Esophagus muscularis mucosa (tissue), 3 donors: ENCODE data around the gene PNPLA6.

ENCODE experiments used
- CTCF ChIP-seq, 3 experiments: fragments of 200-600 bp in 2 of 3; fragments of 450-650 bp in 1 of 3; sonication (generic) in 2 of 3; IDR thresholded peaks; one replicate each; pipeline ENCODE4 v1.5.1; 2017 to 2019; ENCODE audit warnings: antibody characterized with exemption in 3 of 3, mild to moderate bottlenecking in 2 of 3, moderate library complexity in 1 of 3
- POLR2A ChIP-seq: fragments of 450-650 bp; IDR thresholded peaks from one replicate; pipeline ENCODE4 v1.6.1; 2017; ENCODE audit warnings: antibody characterized with exemption, moderate library complexity, mild to moderate bottlenecking, low read depth
- POLR2AphosphoS5 ChIP-seq, 2 donors: sonication (generic); formaldehyde crosslinking; IDR thresholded peaks; one replicate each; pipeline ENCODE4 v1.6.1; 2017; ENCODE audit warnings: antibody characterized with exemption in 2 of 2

GRCh38 chr19:7600721-7601120 lies 65.2 kb downstream of the PNPLA6 start:
- TF ChIP-seq CTCF (IDR thresholded peaks at IDR 0.05) (no peak), POLR2AphosphoS5 (IDR thresholded peaks at IDR 0.05) (no peak), POLR2A (no peak)
